Thymus (tissue), 11 donors: ENCODE results near the gene ZBBX. TPM values are rescaled to one million over a fixed set of nuclear protein-coding genes. Genes with fewer than 3 reads are reported as not detected.

ENCODE experiments used
- DNase-seq, 9 donors: peaks; one replicate each; pipeline ENCODE4 v3.0.0-alpha.2; 2013; ENCODE audit warnings: low spot score in 9 of 9, low read depth in 6 of 9, missing footprints in 1 of 9
- H3K27ac ChIP-seq, 2 donors: one replicate each; pipeline ENCODE4 v1.5.1; 2013; ENCODE audit warnings: control low read depth in 1 of 2, low read depth in 1 of 2, low read length in 1 of 2, mild to moderate bottlenecking in 1 of 2, moderate library complexity in 1 of 2
- H3K27me3 ChIP-seq, 2 donors: one replicate each; pipeline ENCODE4 v1.5.1; 2013; ENCODE audit warnings: low read length in 1 of 2; ENCODE audit not compliant: control insufficient read depth in 2 of 2, insufficient read depth in 1 of 2
- H3K36me3 ChIP-seq, 2 donors: one replicate each; pipeline ENCODE4 v1.5.1; 2013; ENCODE audit warnings: low read length in 1 of 2, mild to moderate bottlenecking in 1 of 2, moderate library complexity in 1 of 2; ENCODE audit not compliant: control insufficient read depth in 2 of 2, insufficient read depth in 2 of 2
- H3K4me1 ChIP-seq, 2 donors: one replicate each; pipeline ENCODE4 v1.5.1; 2013; ENCODE audit warnings: low read length in 2 of 2; ENCODE audit not compliant: control insufficient read depth in 2 of 2, insufficient read depth in 2 of 2
- H3K4me3 ChIP-seq, 2 donors: one replicate each; pipeline ENCODE4 v1.5.1; 2013; ENCODE audit warnings: low read length in 2 of 2, control low read depth in 1 of 2, mild to moderate bottlenecking in 1 of 2
- H3K9me3 ChIP-seq, 2 donors: one replicate each; pipeline ENCODE4 v1.5.1; 2013; ENCODE audit warnings: low read length in 1 of 2, mild to moderate bottlenecking in 1 of 2; ENCODE audit not compliant: control insufficient read depth in 2 of 2, insufficient read depth in 1 of 2
- WGBS: extraction: QIAGEN DNeasy Blood & Tissue Kit; methylation state at CpG from one replicate; pipeline ENCODE4 v1.1.7; 2013; 5-methylcytosine and 5-hydroxymethylcytosine counted together
- polyA plus RNA-seq: library from polyadenylated mRNA; stranded (reverse); fragments of 200-250 nt; gene quantifications from one replicate; pipeline ENCODE4 v1.2.3, GENCODE V29; 2013
- total RNA-seq: library from RNA; stranded (reverse); fragments of 120-200 nt; gene quantifications from one replicate; pipeline ENCODE4 v1.2.4, GENCODE V29; 2013
- donor health status: healthy.

ZBBX gene
- total and polyA plus RNA-seq, 2 donors = 0.52 to 0.57 TPM

GRCh38 chr3:167382155-167382554 is 2.1 kb upstream of the ZBBX start:
- DNase-seq = no peak
- no peak overlapping the region for H3K27ac ChIP-seq
- WGBS = 98% methylated on average over 3 of the region's 3 CpGs

GRCh38 chr3:167375478-167375877 is 4.6 kb downstream of the ZBBX start:
- H3K4me3 ChIP-seq = no peak overlapping the region
- peaks cover 4% of the 10 kb centered on the region in 2 donors for H3K4me1 ChIP-seq
- no peaks in the 10 kb centered on the region for H3K36me3 ChIP-seq
- 99% methylated on average over 6 of the region's 6 CpGs for WGBS
- peaks cover 0 to 3% of the 10 kb centered on the region in 2 donors for H3K9me3 ChIP-seq
- peaks cover 0 to 4% of the 10 kb centered on the region in 2 donors for H3K27me3 ChIP-seq
- DNase-seq = no peak
- H3K27ac ChIP-seq = no peak overlapping the region

More at GRCh38 chr3:167382155-167382554, 2.1 kb upstream of the ZBBX start:
- peaks cover 4% of the 10 kb centered on the region in 2 donors for H3K4me1 ChIP-seq
- H3K36me3 ChIP-seq = no peaks in the 10 kb centered on the region
- peaks cover 0 to 3% of the 10 kb centered on the region in 2 donors for H3K9me3 ChIP-seq
- peaks cover 0 to 4% of the 10 kb centered on the region in 2 donors for H3K27me3 ChIP-seq
- no peak overlapping the region for H3K4me3 ChIP-seq

GRCh38 chr3:167372138-167372537 is 8.0 kb downstream of the ZBBX start:
- Histone ChIP-seq H3K36me3 (no peaks in the 10 kb centered on the region), H3K27ac (no peak overlapping the region), H3K27me3 (no peaks in the 10 kb centered on the region), H3K4me3 (no peak overlapping the region), H3K9me3 (no peaks in the 10 kb centered on the region), H3K4me1 (no peaks in the 10 kb centered on the region)
- WGBS = 95% methylated on average over 3 of the region's 3 CpGs
- DNase-seq = no peak

DNA sequence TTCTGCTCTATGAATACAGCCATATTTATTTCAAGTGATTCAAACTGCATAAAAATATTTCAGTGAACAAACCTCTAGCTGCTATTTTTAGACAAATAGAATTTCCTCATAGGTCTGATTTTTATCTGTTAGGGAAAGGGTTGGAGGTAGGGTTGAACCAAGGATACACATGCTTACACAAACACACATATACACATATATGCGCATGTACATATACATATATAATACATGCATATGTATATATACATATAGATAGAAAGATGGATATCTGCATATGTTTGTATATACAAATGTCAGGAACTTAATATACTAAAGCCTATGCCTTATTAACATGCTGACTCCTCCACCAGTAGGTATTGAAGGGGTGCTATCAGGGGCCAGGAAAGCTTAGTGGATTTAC is 18.1 kb downstream of the ZBBX start:
- H3K4me1 ChIP-seq = no peaks in the 10 kb centered on the region
- no peak for DNase-seq
- 99% methylated on average over 1 of the region's 1 CpG for WGBS

GRCh38 chr3:167361306-167361705 is 18.8 kb downstream of the ZBBX start:
- Histone ChIP-seq H3K9me3 (no peaks in the 10 kb centered on the region), H3K36me3 (no peaks in the 10 kb centered on the region), H3K27me3 (no peaks in the 10 kb centered on the region), H3K4me3 (no peak overlapping the region), H3K4me1 (no peaks in the 10 kb centered on the region), H3K27ac (no peak overlapping the region)
- no peak for DNase-seq
- WGBS = 95% methylated on average over 1 of the region's 1 CpG

More for the DNA sequence above, 18.1 kb downstream of the ZBBX start:
- Histone ChIP-seq H3K27me3 (no peaks in the 10 kb centered on the region), H3K36me3 (no peaks in the 10 kb centered on the region), H3K27ac (no peak overlapping the region), H3K4me3 (no peak overlapping the region), H3K9me3 (no peaks in the 10 kb centered on the region)

DNA sequence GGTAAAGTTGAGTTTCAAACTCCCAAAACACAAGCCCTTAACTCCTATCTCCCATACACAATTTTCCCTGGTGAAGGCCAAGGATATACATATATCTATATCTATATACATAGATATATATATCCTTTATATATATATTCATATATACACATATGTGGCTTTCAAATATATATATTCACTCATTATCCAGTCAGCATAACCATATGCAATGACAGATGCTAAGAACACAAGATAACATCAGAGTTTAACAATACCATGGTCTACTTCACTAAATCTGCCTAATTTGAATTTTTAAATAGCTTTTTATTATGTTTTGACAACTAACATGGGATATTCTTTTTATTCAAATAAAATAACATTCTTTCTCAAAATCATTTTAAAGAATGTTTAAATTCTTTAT is 24.7 kb downstream of the ZBBX start:
- H3K9me3 ChIP-seq = no peaks in the 10 kb centered on the region
- no peak overlapping the region for H3K4me3 ChIP-seq
- DNase-seq = no peak
- no peaks in the 10 kb centered on the region for H3K27me3 ChIP-seq
- H3K27ac ChIP-seq = no peak overlapping the region
- H3K4me1 ChIP-seq = no peaks in the 10 kb centered on the region
- H3K36me3 ChIP-seq = no peaks in the 10 kb centered on the region

- Histone ChIP-seq H3K27ac (no peak overlapping the region), H3K4me1 (no peaks in the 10 kb centered on the region), H3K36me3 (no peaks in the 10 kb centered on the region), H3K4me3 (no peak overlapping the region), H3K9me3 (no peaks in the 10 kb centered on the region), H3K27me3 (no peaks in the 10 kb centered on the region)
- 91% methylated on average over 1 of the region's 1 CpG for WGBS
- DNase-seq = no peak
Measured at GRCh38 chr3:167354751-167355150, 25.3 kb downstream of the ZBBX start.

DNA sequence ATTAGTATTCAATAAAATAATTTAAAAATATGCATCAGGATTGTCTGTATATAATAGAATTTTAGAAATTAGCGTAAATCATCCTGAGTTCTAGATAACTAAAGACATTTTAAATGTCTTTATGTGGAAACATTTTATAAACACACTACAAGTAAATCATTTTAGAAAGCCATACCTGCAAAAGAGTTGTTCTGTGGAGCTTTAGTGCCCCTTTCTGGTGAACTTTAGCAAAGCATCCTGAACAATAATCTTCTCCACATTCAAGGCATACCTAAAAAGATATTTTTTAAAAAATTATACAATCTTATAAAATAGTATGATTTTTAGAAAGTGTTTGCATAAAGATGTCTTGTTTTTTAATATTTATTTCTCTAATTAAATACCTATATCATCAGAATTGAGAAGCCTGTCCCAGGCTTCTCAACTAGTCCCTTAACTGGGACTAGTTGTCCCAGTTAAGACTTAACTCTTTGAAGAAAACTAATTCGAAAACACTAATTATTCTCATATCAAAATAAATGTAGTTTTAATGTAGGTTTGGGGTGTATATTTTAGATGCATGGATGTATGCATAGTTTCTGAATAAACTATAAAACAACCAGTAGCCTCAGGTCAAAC is 29.7 kb downstream of the ZBBX start:
- peak in 1 of 9 donors; percentile 9 for DNase-seq

DNA sequence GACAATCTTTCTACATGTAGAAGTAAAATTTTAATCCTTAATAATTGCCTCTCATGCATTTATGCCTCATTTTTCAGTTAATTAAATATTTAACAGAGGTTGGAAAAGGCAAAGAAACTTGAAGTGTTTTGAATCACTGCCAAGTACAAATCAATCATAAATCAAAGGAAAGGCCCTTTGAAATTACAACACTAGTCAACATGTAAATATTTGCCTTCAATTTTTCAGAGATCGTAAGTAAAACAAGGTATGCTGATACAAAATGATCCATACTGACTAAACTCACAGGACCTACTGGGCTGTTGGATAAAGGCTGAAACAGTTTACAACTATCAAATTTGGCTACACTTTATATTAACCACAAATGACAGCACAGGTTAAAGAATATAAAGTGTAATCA is 33.9 kb downstream of the ZBBX start:
- Histone ChIP-seq H3K36me3 (no peaks in the 10 kb centered on the region), H3K27me3 (no peaks in the 10 kb centered on the region), H3K9me3 (no peaks in the 10 kb centered on the region), H3K27ac (no peak overlapping the region), H3K4me1 (no peaks in the 10 kb centered on the region), H3K4me3 (no peak overlapping the region)
- no peak for DNase-seq
- WGBS = 98% methylated on average over 1 of the region's 1 CpG

More for the DNA sequence above, 29.7 kb downstream of the ZBBX start:
- H3K27ac ChIP-seq = no peak overlapping the region
- no peaks in the 10 kb centered on the region for H3K27me3 ChIP-seq
- no peaks in the 10 kb centered on the region for H3K9me3 ChIP-seq
- H3K4me3 ChIP-seq = no peak overlapping the region
- H3K4me1 ChIP-seq = no peaks in the 10 kb centered on the region
- WGBS = 95% methylated on average over 2 of the region's 2 CpGs
- H3K36me3 ChIP-seq = no peaks in the 10 kb centered on the region
